GM19193 (cell line): ENCODE measurements around the gene HSPB6.

Experiments
- POLR2A ChIP-seq: IDR thresholded peaks from 4 replicates; pipeline ENCODE4 v1.6.1; 2011; ENCODE audit not compliant: insufficient read depth, insufficient read length; ENCODE audit errors: extremely low read depth

HSPB6 gene

GRCh38 chr19:35733180-35734125 is 23.4 kb downstream of the HSPB6 start:
- TF ChIP-seq POLR2A: peak; percentile 16

GRCh38 chr19:35732540-35733179 is 24.2 kb downstream of the HSPB6 start:
- TF ChIP-seq POLR2A: no peak

GRCh38 chr19:35731779-35732405 is 24.9 kb downstream of the HSPB6 start:
- no peak for TF ChIP-seq POLR2A

- no peak for TF ChIP-seq POLR2A
Measured at GRCh38 chr19:35731353-35731752, 25.5 kb downstream of the HSPB6 start.

GRCh38 chr19:35730326-35730725 is 26.5 kb downstream of the HSPB6 start:
- no peak for TF ChIP-seq POLR2A

GRCh38 chr19:35729763-35730162 is 27.1 kb downstream of the HSPB6 start:
- no peak for TF ChIP-seq POLR2A

- no peak for TF ChIP-seq POLR2A
Measured at GRCh38 chr19:35729021-35729420, 27.8 kb downstream of the HSPB6 start.

GRCh38 chr19:35727956-35728706 is 28.7 kb downstream of the HSPB6 start:
- TF ChIP-seq POLR2A: no peak

- no peak for TF ChIP-seq POLR2A
Measured at GRCh38 chr19:35727053-35727955, 29.5 kb downstream of the HSPB6 start.

- TF ChIP-seq POLR2A: no peak
Measured at GRCh38 chr19:35725216-35725861, 31.5 kb downstream of the HSPB6 start.

GRCh38 chr19:35724560-35724959 is 32.3 kb downstream of the HSPB6 start:
- no peak for TF ChIP-seq POLR2A

GRCh38 chr19:35723671-35724070 is 33.2 kb downstream of the HSPB6 start:
- no peak for TF ChIP-seq POLR2A

GRCh38 chr19:35722897-35723296 is 33.9 kb downstream of the HSPB6 start:
- TF ChIP-seq POLR2A: peak; percentile 16

GRCh38 chr19:35722461-35722860 is 34.4 kb downstream of the HSPB6 start:
- no peak for TF ChIP-seq POLR2A

- TF ChIP-seq POLR2A: peak; percentile 28
Measured at GRCh38 chr19:35721374-35721773, 35.5 kb downstream of the HSPB6 start.
